ENCODE data around the gene NR2C1. TPM values are rescaled to one million over a fixed set of nuclear protein-coding genes. Genes with fewer than 3 reads are reported as not detected.

NR2C1 gene
- total and polyA plus RNA-seq, 2 donors (not counting 1 experiment from before 2014, with no cell fraction given) = 31.2 to 53.9 TPM

DNA sequence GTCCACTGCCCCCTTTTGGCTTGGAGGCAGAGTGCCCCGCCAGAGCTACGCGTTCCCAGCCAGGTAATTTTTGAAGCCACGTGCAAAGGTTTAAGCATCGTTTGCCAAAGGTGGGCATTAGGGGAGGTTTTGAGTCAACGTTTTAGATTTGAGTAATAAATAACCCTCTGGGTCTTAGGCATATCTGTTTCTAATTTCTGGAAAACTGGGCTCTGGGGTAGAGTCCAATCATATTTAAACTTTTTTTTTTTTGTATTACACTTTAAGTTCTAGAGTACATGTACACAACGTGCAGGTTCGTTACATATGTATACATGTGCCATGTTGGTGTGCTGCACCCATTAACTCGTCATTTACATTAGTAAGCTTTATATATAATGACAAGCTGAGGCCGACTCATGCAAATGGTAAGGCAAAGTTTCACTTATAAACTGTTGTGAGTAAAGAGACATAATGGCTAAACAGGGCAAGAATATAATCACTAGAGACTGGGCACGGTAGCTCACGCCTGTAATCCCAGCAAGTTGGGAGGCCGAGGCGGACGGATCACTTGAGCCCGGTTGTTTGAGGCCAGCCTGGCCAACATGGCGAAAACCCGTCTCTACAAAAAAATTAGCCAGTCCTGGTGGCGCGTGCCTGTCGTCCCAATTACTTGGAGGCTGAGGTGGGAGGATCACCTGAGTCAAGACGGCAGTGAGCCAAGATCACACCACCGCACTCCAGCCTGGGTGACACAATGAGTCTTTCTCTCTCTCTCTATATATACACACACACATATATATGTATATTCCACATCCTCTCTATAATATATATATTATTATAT lies 491 bp upstream of the NR2C1 start:
- Histone ChIP-seq H4K20me1 (ENCODE audit: control insufficient read depth, insufficient read depth, low read length, poor library complexity, severe bottlenecking) (no peaks in the 10 kb centered on the region), H3K36me3 (replicated peaks in 1 of 2; ENCODE audit: control extremely low read depth in 1 of 2, control insufficient read depth in 1 of 2, extremely low read depth in 1 of 2, insufficient read depth in 2 of 2, low read length in 1 of 2) (peaks cover 0 to 4% of the 10 kb centered on the region in 2 experiments), H3K4me1 (ENCODE audit: control insufficient read depth in 2 of 2, insufficient read depth in 2 of 2, low read length in 2 of 2) (peaks cover 0 to 14% of the 10 kb centered on the region in 2 donors), H3K79me2 (ENCODE audit: control insufficient read depth, insufficient read depth, low read length) (peaks cover 38% of the 10 kb centered on the region), H3K9me3 (ENCODE audit: control extremely low read depth in 1 of 3, control insufficient read depth in 2 of 3, insufficient read depth in 1 of 3, low read length in 2 of 3) (no peaks in the 10 kb centered on the region), H3K4me3 (ENCODE audit: control extremely low read depth in 1 of 5, extremely low read depth in 1 of 5, insufficient read depth in 1 of 5, low read depth in 2 of 5, low read length in 4 of 5) (peak overlapping the region in 3 of 5 experiments; percentile 81 to 91 (median 88)), H3K27ac (ENCODE audit: low read length in 2 of 2) (no peak overlapping the region), H3K9ac (ENCODE audit: low read length) (peak overlapping the region; percentile 90), H3K4me2 (replicated peaks; ENCODE audit: low read depth, low read length, poor library complexity, severe bottlenecking) (peak overlapping the region; percentile 83), H3K27me3 (replicated peaks in 1 of 4; ENCODE audit: control extremely low read depth in 1 of 4, control insufficient read depth in 3 of 4, insufficient read depth in 4 of 4, low read length in 3 of 4) (no peaks in the 10 kb centered on the region), H2AFZ (ENCODE audit: insufficient read depth, low read depth, low read length, poor library complexity, severe bottlenecking) (peak overlapping the region; percentile 91)
- DNase-seq (no peak), ATAC-seq (ENCODE audit: low read depth) (no peak)
- intact Hi-C loops (cut with micrococcal nuclease) = loop anchor here (1.0 to 10.0 kb wide), 9 partner anchors 71 to 1697 kb away; partner anchors contain the start of genes FGD6, METAP2, NDUFA12 and NUDT4
- H3K4me1 Mint-ChIP-seq = peaks cover 11% of the 10 kb centered on the region
- ChIA-PET CTCF (interaction anchor here (0.7 to 2.5 kb wide), 18 partner anchors 8 to 931 kb away, joined by 3 to 11 read pairs (median 4); partner anchors contain the start of genes FGD6, NDUFA12 and VEZT), POLR2A (interaction anchor here (0.6 to 1.0 kb wide), 3 partner anchors 10 to 400 kb away, joined by 4 to 8 read pairs (median 5); partner anchors contain the start of gene METAP2)
- H3K4me3 Mint-ChIP-seq = peak overlapping the region; percentile 97
- peak overlapping the region; percentile 91 for H3K27ac Mint-ChIP-seq
- no peaks in the 10 kb centered on the region for H3K9me3 Mint-ChIP-seq (ENCODE audit: insufficient read depth)
- TF ChIP-seq EZH2 (IDR thresholded peaks at IDR 0.05; ENCODE audit: borderline replicate concordance, insufficient read depth, low read depth, low read length, poor library complexity, severe bottlenecking) = no peak
- TF ChIP-seq, protein P1, sequence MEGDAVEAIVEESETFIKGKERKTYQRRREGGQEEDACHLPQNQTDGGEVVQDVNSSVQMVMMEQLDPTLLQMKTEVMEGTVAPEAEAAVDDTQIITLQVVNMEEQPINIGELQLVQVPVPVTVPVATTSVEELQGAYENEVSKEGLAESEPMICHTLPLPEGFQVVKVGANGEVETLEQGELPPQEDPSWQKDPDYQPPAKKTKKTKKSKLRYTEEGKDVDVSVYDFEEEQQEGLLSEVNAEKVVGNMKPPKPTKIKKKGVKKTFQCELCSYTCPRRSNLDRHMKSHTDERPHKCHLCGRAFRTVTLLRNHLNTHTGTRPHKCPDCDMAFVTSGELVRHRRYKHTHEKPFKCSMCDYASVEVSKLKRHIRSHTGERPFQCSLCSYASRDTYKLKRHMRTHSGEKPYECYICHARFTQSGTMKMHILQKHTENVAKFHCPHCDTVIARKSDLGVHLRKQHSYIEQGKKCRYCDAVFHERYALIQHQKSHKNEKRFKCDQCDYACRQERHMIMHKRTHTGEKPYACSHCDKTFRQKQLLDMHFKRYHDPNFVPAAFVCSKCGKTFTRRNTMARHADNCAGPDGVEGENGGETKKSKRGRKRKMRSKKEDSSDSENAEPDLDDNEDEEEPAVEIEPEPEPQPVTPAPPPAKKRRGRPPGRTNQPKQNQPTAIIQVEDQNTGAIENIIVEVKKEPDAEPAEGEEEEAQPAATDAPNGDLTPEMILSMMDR (IDR thresholded peaks at IDR 0.05) = peak; percentile 81
- no peaks in the 10 kb centered on the region for H3K27me3 Mint-ChIP-seq
- WGBS (ENCODE audit: insufficient coverage) = 66% methylated on average over 16 of the region's 23 CpGs

DNA sequence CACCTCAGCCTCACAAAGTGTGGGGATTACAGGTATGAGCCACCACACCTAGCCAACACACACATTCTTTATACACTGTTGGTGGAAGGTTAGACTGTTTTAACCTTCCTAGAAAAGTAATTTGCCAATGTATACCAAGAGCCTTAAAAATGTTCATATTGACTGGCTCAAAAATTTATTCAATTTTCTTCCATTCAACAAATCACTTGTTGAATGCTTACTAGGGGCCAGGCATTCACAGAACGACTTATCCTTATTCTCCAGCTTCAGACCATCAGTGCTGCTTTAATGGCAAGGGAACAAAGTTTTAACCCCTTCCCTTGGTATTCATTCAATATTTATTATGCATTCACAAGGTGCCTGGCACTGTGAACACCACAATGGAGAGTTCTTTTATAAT lies 3.0 kb downstream of the NR2C1 start:
- ChIA-PET CTCF (no interaction called here), POLR2A (no interaction called here)
- ATAC-seq (ENCODE audit: low read depth) (no peak), DNase-seq (no peak)
- intact Hi-C loops (cut with micrococcal nuclease) = loop anchor here (5.0 to 10.0 kb wide), 3 partner anchors 238 to 466 kb away; no protein-coding TSS in a partner anchor
- no peak overlapping the region for H3K4me3 ChIP-seq (ENCODE audit: control extremely low read depth in 1 of 5, extremely low read depth in 1 of 5, insufficient read depth in 1 of 5, low read depth in 2 of 5, low read length in 4 of 5)
- H3K9me3 Mint-ChIP-seq (ENCODE audit: insufficient read depth) = no peaks in the 10 kb centered on the region
- WGBS (ENCODE audit: insufficient coverage) = 100% methylated on average over 1 of the region's 1 CpG
- TF ChIP-seq, protein P1 (IDR thresholded peaks at IDR 0.05) = no peak
- TF ChIP-seq EZH2 (IDR thresholded peaks at IDR 0.05; ENCODE audit: borderline replicate concordance, insufficient read depth, low read depth, low read length, poor library complexity, severe bottlenecking) = no peak
- no peak overlapping the region for H3K27ac ChIP-seq (ENCODE audit: low read length in 2 of 2)
- H3K27ac Mint-ChIP-seq = no peak overlapping the region
- peak overlapping the region; percentile 27 for H3K4me3 Mint-ChIP-seq
- no peak overlapping the region for H3K4me2 ChIP-seq (replicated peaks; ENCODE audit: low read depth, low read length, poor library complexity, severe bottlenecking)
- no peaks in the 10 kb centered on the region for H3K27me3 Mint-ChIP-seq
- H3K4me1 ChIP-seq (ENCODE audit: control insufficient read depth in 2 of 2, insufficient read depth in 2 of 2, low read length in 2 of 2) = peaks cover 0 to 14% of the 10 kb centered on the region in 2 donors
- peaks cover 11% of the 10 kb centered on the region for H3K4me1 Mint-ChIP-seq
- H3K79me2 ChIP-seq (ENCODE audit: control insufficient read depth, insufficient read depth, low read length) = peaks cover 50% of the 10 kb centered on the region
- peaks cover 0 to 16% of the 10 kb centered on the region in 2 experiments for H3K36me3 ChIP-seq (replicated peaks in 1 of 2; ENCODE audit: control extremely low read depth in 1 of 2, control insufficient read depth in 1 of 2, extremely low read depth in 1 of 2, insufficient read depth in 2 of 2, low read length in 1 of 2)
- no peak overlapping the region for H3K9ac ChIP-seq (ENCODE audit: low read length)
- H2AFZ ChIP-seq (ENCODE audit: insufficient read depth, low read depth, low read length, poor library complexity, severe bottlenecking) = no peak overlapping the region
- H3K27me3 ChIP-seq (replicated peaks in 1 of 4; ENCODE audit: control extremely low read depth in 1 of 4, control insufficient read depth in 3 of 4, insufficient read depth in 4 of 4, low read length in 3 of 4) = no peaks in the 10 kb centered on the region
- no peaks in the 10 kb centered on the region for H3K9me3 ChIP-seq (ENCODE audit: control extremely low read depth in 1 of 3, control insufficient read depth in 2 of 3, insufficient read depth in 1 of 3, low read length in 2 of 3)
- H4K20me1 ChIP-seq (ENCODE audit: control insufficient read depth, insufficient read depth, low read length, poor library complexity, severe bottlenecking) = no peaks in the 10 kb centered on the region
